ENCODE data around the gene SCN3A.

DNA sequence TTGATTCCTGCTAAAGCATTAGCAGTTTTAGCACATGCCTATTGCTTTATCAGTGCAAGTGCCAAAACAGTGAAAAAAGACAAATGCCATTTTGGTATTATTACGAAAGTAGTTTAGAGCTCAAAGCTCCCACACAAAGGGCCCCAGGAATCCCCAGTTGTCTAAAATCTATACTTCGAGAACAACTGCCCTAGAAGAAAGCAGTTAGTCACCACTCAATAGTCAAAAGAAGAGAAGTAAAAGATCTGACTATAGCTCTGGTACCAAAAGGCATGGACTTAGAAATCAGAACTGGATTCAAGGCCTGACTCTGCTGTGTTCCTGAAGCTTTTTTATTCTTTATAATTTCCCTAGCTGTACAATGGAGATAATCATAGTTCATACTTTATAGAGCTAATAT lies 21.8 kb downstream of the SCN3A start:
- TF ChIP-seq, protein P1, sequence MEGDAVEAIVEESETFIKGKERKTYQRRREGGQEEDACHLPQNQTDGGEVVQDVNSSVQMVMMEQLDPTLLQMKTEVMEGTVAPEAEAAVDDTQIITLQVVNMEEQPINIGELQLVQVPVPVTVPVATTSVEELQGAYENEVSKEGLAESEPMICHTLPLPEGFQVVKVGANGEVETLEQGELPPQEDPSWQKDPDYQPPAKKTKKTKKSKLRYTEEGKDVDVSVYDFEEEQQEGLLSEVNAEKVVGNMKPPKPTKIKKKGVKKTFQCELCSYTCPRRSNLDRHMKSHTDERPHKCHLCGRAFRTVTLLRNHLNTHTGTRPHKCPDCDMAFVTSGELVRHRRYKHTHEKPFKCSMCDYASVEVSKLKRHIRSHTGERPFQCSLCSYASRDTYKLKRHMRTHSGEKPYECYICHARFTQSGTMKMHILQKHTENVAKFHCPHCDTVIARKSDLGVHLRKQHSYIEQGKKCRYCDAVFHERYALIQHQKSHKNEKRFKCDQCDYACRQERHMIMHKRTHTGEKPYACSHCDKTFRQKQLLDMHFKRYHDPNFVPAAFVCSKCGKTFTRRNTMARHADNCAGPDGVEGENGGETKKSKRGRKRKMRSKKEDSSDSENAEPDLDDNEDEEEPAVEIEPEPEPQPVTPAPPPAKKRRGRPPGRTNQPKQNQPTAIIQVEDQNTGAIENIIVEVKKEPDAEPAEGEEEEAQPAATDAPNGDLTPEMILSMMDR (conservative IDR thresholded peaks at IDR 0.05 in 1 of 2, IDR thresholded peaks at IDR 0.05 in 1 of 2; ENCODE audit: extremely low read depth in 1 of 2, insufficient read depth in 1 of 2, low read depth in 1 of 2, low read length in 2 of 2): no peak
- no peak for TF ChIP-seq EZH2 (IDR thresholded peaks at IDR 0.05; ENCODE audit: borderline replicate concordance, low read length)
